GM12878 (cell line): ENCODE results near the gene MEIS1. TPM values are rescaled to one million over a fixed set of nuclear protein-coding genes. Genes with fewer than 3 reads are reported as not detected.

Experiments
- ATAC-seq: fragments of 200-7000 bp; cut with Tn5 transposase; 3 replicates; pipeline ENCODE4 v1.9.1; 2020; ENCODE audit warnings: mild to moderate bottlenecking, moderate library complexity
- BruUV-seq: library from RNA; stranded (reverse); fragments of 400-500 nt; replicated peaks from 2 replicates; lab custom pipeline; 2021; lab: Mats Ljungman, UMichigan
- CTCF ChIA-PET: fragments of 300-600 bp; sonication (Branson Sonifier 250); formaldehyde crosslinking; extraction: SDS; loops from one replicate; lab custom pipeline; 2021; ENCODE audit warnings: inconsistent platforms; lab: Yijun Ruan, JAX
- POLR2A ChIA-PET: fragments of 350-600 bp; formaldehyde crosslinking; extraction: SDS; loops from one replicate; lab custom pipeline; 2021; ENCODE audit warnings: inconsistent platforms; lab: Charles Lee
- RAD21 ChIA-PET: fragments of 300-600 bp; sonication (Branson Sonifier 250); formaldehyde crosslinking; loops from one replicate; lab custom pipeline; 2023; ENCODE audit warnings: antibody characterized with exemption; ENCODE audit not compliant: unreplicated experiment; lab: Charles Lee
- SMC1A ChIA-PET: fragments of 300-600 bp; sonication (Branson Sonifier 250); formaldehyde crosslinking; loops from one replicate; lab custom pipeline; 2023; ENCODE audit not compliant: unreplicated experiment, uncharacterized antibody; lab: Charles Lee
- DNase-seq: peaks from one replicate; pipeline ENCODE4 v3.0.0-alpha.2; 2011; ENCODE audit warnings: low read depth, low spot score
- FAIRE-seq: peaks from 3 replicates; lab custom pipeline; 2011; peaks lifted over from hg19 to GRCh38; lab: Jason Lieb, UNC
- H2AFZ ChIP-seq: 2 replicates; pipeline ENCODE4 v1.6.0; 2011; ENCODE audit warnings: low read depth, low read length, control low read depth; ENCODE audit not compliant: control insufficient read depth
- H3K27ac ChIP-seq: 2 replicates; pipeline ENCODE4 v1.5.1; 2011; ENCODE audit warnings: control low read depth; ENCODE audit not compliant: control insufficient read depth, insufficient read depth
- H3K27me3 ChIP-seq, 2 experiments: replicated peaks in 1 of 2; 2 replicates each; pipeline versions ENCODE4 v1.6.0 to v1.6.1; 2011; ENCODE audit warnings: low read length in 1 of 2; ENCODE audit not compliant: control insufficient read depth in 2 of 2, insufficient read depth in 2 of 2
- H3K36me3 ChIP-seq, 2 experiments: 2 replicates each; pipeline ENCODE4 v1.5.1; 2011; ENCODE audit warnings: low read length in 1 of 2; ENCODE audit not compliant: control insufficient read depth in 2 of 2, insufficient read depth in 2 of 2
- H3K4me1 ChIP-seq: 2 replicates; pipeline ENCODE4 v1.6.1; 2011; ENCODE audit warnings: mild to moderate bottlenecking, low read length, moderate library complexity, mixed read lengths; ENCODE audit not compliant: control insufficient read depth, insufficient read depth
- H3K4me2 ChIP-seq: 2 replicates; pipeline ENCODE4 v1.6.0; 2011; ENCODE audit warnings: control low read depth; ENCODE audit not compliant: control insufficient read depth, insufficient read depth
- H3K4me3 ChIP-seq: fragments of 200-600 bp; sonication (generic); 2 replicates; pipeline ENCODE4 v1.5.1; 2016
- H3K79me2 ChIP-seq: 2 replicates; pipeline ENCODE4 v1.6.0; 2011; ENCODE audit warnings: low read length; ENCODE audit not compliant: control insufficient read depth, insufficient read depth
- H3K9ac ChIP-seq: 2 replicates; pipeline ENCODE4 v1.8.0; 2011; ENCODE audit warnings: low read length, control low read depth, mixed read lengths; ENCODE audit not compliant: control insufficient read depth, insufficient read depth
- H3K9me3 ChIP-seq: replicated peaks from 3 replicates; pipeline ENCODE4 v1.5.1; 2011; ENCODE audit warnings: mild to moderate bottlenecking, low read length; ENCODE audit not compliant: control insufficient read depth, insufficient read depth
- H4K20me1 ChIP-seq: 2 replicates; pipeline ENCODE4 v1.6.0; 2011; ENCODE audit not compliant: control insufficient read depth, insufficient read depth
- EP300 ChIP-seq, 2 experiments: fragments of 150-350 bp in 1 of 2; IDR thresholded peaks; 2 replicates each; pipeline ENCODE4 v1.6.1; 2011 to 2012; ENCODE audit warnings: low read depth in 2 of 2, low read length in 2 of 2, borderline replicate concordance in 1 of 2, improper control_type of control experiment in 1 of 2, inconsistent platforms in 1 of 2; ENCODE audit not compliant: control insufficient read depth in 1 of 2
- LARP7 ChIP-seq: fragments of 450-650 bp; IDR thresholded peaks from 2 replicates; pipeline ENCODE4 v1.6.1; 2017; ENCODE audit warnings: mild to moderate bottlenecking
- PBX3 ChIP-seq: IDR thresholded peaks from 2 replicates; pipeline ENCODE4 v1.6.1; 2011; ENCODE audit warnings: mild to moderate bottlenecking, low read depth, low read length, moderate library complexity; ENCODE audit not compliant: insufficient replicate concordance
- RAD51 ChIP-seq: fragments of 450-650 bp; IDR thresholded peaks from 2 replicates; pipeline ENCODE4 v1.6.1; 2016; ENCODE audit warnings: moderate library complexity, mild to moderate bottlenecking, inconsistent platforms
- ZBTB11 ChIP-seq: fragments of 450-650 bp; formaldehyde crosslinking; IDR thresholded peaks from 2 replicates; pipeline ENCODE4 v1.5.0; 2022; ENCODE audit warnings: mild to moderate bottlenecking, missing genetic modification characterization
- WGBS: methylation state at CpG from one replicate; pipeline ENCODE4 v1.1.6; 2016; ENCODE audit warnings: low lambda C conversion rate; ENCODE audit not compliant: insufficient replicate concordance, insufficient coverage; ENCODE audit errors: missing lambda C conversion rate; 5-methylcytosine and 5-hydroxymethylcytosine counted together
- in situ Hi-C: fragments of 300-500 bp; cut with MboI; formaldehyde crosslinking; loops from 9 replicates; pipeline ENCODE4 v1.14.3; 2018; ENCODE audit warnings: mixed read lengths
- intact Hi-C: fragments of 100-400 bp; cut with micrococcal nuclease; formaldehyde crosslinking; loops from one replicate; pipeline ENCODE4 v1.14.2; 2022; ENCODE audit not compliant: unreplicated experiment
- polyA plus RNA-seq, 11 experiments: library from polyadenylated mRNA; depleted of rRNA in 4 of 11; unstranded in 6 of 11; stranded (reverse) in 5 of 11; fragments of >200 nt; fragmentation: Nextera tagmentation in 4 of 11; fragmentation: Illumina TruSeq in 1 of 11; extraction: Ambion mirVana in 4 of 11; extraction: Trizol in 1 of 11; gene quantifications; 1 replicate in 1 of 11; 2 replicates in 10 of 11; pipeline versions ENCODE4 v1.2.1 to v1.2.3, GENCODE V29; 2011 to 2016; ENCODE audit warnings: inconsistent platforms in 2 of 11, missing spikeins in 2 of 11, low read depth in 1 of 11
- total RNA-seq, 4 experiments: library from RNA; depleted of rRNA in 3 of 4; stranded (reverse); fragments of >200 nt in 3 of 4; fragmentation: Illumina TruSeq in 1 of 4; extraction: Trizol in 1 of 4; gene quantifications; 2 replicates each; pipeline versions ENCODE4 v1.2.1 to v1.2.3, GENCODE V29; 2013 to 2021

MEIS1 gene
- total and polyA plus RNA-seq, 10 of the 15 experiments (the other 5 are each of a cell fraction or from before 2014, with no cell fraction given) = 0.04 to 0.31 (median 0.14) TPM; not detected in 6

GRCh38 chr2:66544258-66544657 lies 109.3 kb downstream of the MEIS1 start:
- in situ Hi-C loops (no loop called here), intact Hi-C loops (no loop called here)
- Histone ChIP-seq H3K36me3 (no peaks in the 10 kb centered on the region), H3K4me1 (no peaks in the 10 kb centered on the region), H3K27ac (no peak overlapping the region), H3K9me3 (no peaks in the 10 kb centered on the region), H4K20me1 (no peaks in the 10 kb centered on the region), H3K9ac (no peak overlapping the region), H2AFZ (no peak overlapping the region), H3K79me2 (no peaks in the 10 kb centered on the region), H3K4me3 (no peak overlapping the region), H3K4me2 (no peak overlapping the region), H3K27me3 (no peaks in the 10 kb centered on the region)
- no peak for TF ChIP-seq LARP7
- TF ChIP-seq PBX3 = no peak
- TF ChIP-seq ZBTB11 (CRISPR knock-in tag) = no peak
- no peak for TF ChIP-seq RAD51
- TF ChIP-seq EP300 (IDR thresholded peaks at IDR 0.05; ENCODE audit: borderline replicate concordance in 1 of 2, control insufficient read depth in 1 of 2, low read depth in 2 of 2, low read length in 2 of 2) = no peak
- ATAC-seq (no peak), FAIRE-seq (no peak), DNase-seq (no peak)
- ChIA-PET CTCF (no interaction called here), RAD21 (no interaction called here), POLR2A (no interaction called here), SMC1A (no interaction called here)
- no TSS peak for BruUV-seq
- 0% methylated on average over 2 of the region's 2 CpGs for WGBS
